Endothelial cell of umbilical vein (primary cell): ENCODE measurements around the gene SPRING1. TPM values are rescaled to one million over a fixed set of nuclear protein-coding genes. Genes with fewer than 3 reads are reported as not detected.

Experiments used
- BruUV-seq: library from RNA; stranded (reverse); fragments of 400-500 nt; replicated peaks from 2 replicates; lab custom pipeline; 2021; lab: Mats Ljungman, UMichigan
- CTCF ChIA-PET: fragments of 300-600, 350-600 bp; sonication (Branson Sonifier 250); formaldehyde crosslinking; loops from one replicate; lab custom pipeline; 2021; ENCODE audit warnings: antibody characterized with exemption, inconsistent platforms; lab: Charles Lee
- POLR2A ChIA-PET: fragments of 300-600, 350-600 bp; sonication (Branson Sonifier 250); formaldehyde crosslinking; loops from one replicate; lab custom pipeline; 2021; ENCODE audit warnings: antibody characterized with exemption, inconsistent platforms; lab: Charles Lee
- DNase-seq: peaks from one replicate; pipeline ENCODE4 v3.0.0-alpha.2; 2011; ENCODE audit warnings: low read depth, low spot score
- FAIRE-seq: peaks from 2 replicates; lab custom pipeline; 2011; peaks lifted over from hg19 to GRCh38; lab: Jason Lieb, UNC
- H2AFZ ChIP-seq: 2 replicates; pipeline ENCODE4 v1.6.0; 2012; ENCODE audit warnings: low read depth, low read length, control low read depth, inconsistent platforms
- H3K27ac ChIP-seq: 2 replicates; pipeline ENCODE4 v1.5.1; 2011; ENCODE audit warnings: low read depth, mild to moderate bottlenecking, control low read depth, low read length, moderate library complexity; ENCODE audit not compliant: insufficient read depth
- H3K27me3 ChIP-seq, 2 experiments: 2 replicates each; pipeline versions ENCODE4 v1.6.0 to v1.6.1; 2011; ENCODE audit warnings: low read length in 2 of 2, mixed read lengths in 1 of 2; ENCODE audit not compliant: control insufficient read depth in 2 of 2, insufficient read depth in 2 of 2
- H3K36me3 ChIP-seq, 2 experiments: 2 replicates in 1 of 2; 3 replicates in 1 of 2; pipeline ENCODE4 v1.5.1; 2011; ENCODE audit warnings: low read length in 2 of 2, mild to moderate bottlenecking in 1 of 2, moderate library complexity in 1 of 2; ENCODE audit not compliant: control insufficient read depth in 2 of 2, insufficient read depth in 2 of 2; ENCODE audit errors: extremely low read depth in 1 of 2
- H3K4me1 ChIP-seq: 3 replicates; pipeline ENCODE4 v1.5.1; 2011; ENCODE audit warnings: mild to moderate bottlenecking, low read length; ENCODE audit not compliant: control insufficient read depth, insufficient read depth; ENCODE audit errors: extremely low read depth
- H3K4me2 ChIP-seq: 2 replicates; pipeline ENCODE4 v1.6.1; 2011; ENCODE audit warnings: low read length, control low read depth, mixed read lengths; ENCODE audit not compliant: insufficient read depth
- H3K4me3 ChIP-seq, 3 experiments: fragments of 200-600 bp in 1 of 3; sonication (generic), shearing (Covaris generic) in 1 of 3; replicated peaks in 1 of 3; 2 replicates each; pipeline ENCODE4 v1.5.1; 2011 to 2016; ENCODE audit warnings: control low read depth in 3 of 3, low read length in 3 of 3, mild to moderate bottlenecking in 2 of 3, inconsistent platforms in 1 of 3, low read depth in 1 of 3, moderate library complexity in 1 of 3; ENCODE audit not compliant: insufficient read depth in 1 of 3
- H3K79me2 ChIP-seq: 2 replicates; pipeline ENCODE4 v1.6.0; 2012; ENCODE audit warnings: low read length, inconsistent platforms; ENCODE audit not compliant: control insufficient read depth, insufficient read depth
- H3K9ac ChIP-seq: replicated peaks from 2 replicates; pipeline ENCODE3; 2011; ENCODE audit warnings: low read length, control low read depth; ENCODE audit not compliant: insufficient read depth; ENCODE audit errors: extremely low read depth
- H3K9me1 ChIP-seq: replicated peaks from 3 replicates; pipeline ENCODE4 v1.6.0; 2011; ENCODE audit warnings: mild to moderate bottlenecking, low read length; ENCODE audit not compliant: control insufficient read depth, insufficient read depth; ENCODE audit errors: extremely low read depth
- H3K9me3 ChIP-seq: replicated peaks from 2 replicates; pipeline ENCODE4 v1.5.1; 2012; ENCODE audit warnings: low read length, inconsistent platforms; ENCODE audit not compliant: control insufficient read depth, insufficient read depth
- H4K20me1 ChIP-seq: replicated peaks from 2 replicates; pipeline ENCODE3; 2011; ENCODE audit warnings: mild to moderate bottlenecking, low read length; ENCODE audit not compliant: control insufficient read depth, insufficient read depth; ENCODE audit errors: extremely low read depth
- CTCF ChIP-seq, 2 donors: IDR thresholded peaks; 1 replicate in 1 of 2; 2 replicates in 1 of 2; pipeline ENCODE4 v1.5.1; 2011; ENCODE audit warnings: low read length in 2 of 2, mild to moderate bottlenecking in 2 of 2, moderate library complexity in 2 of 2, control low read depth in 1 of 2, inconsistent platforms in 1 of 2, low read depth in 1 of 2; ENCODE audit not compliant: insufficient read depth in 1 of 2; ENCODE audit errors: extremely low read depth in 1 of 2
- EZH2 ChIP-seq: IDR thresholded peaks from 2 replicates; pipeline ENCODE4 v1.6.1; 2012; ENCODE audit warnings: borderline replicate concordance, low read depth, mild to moderate bottlenecking, moderate library complexity, low read length, inconsistent platforms; ENCODE audit not compliant: severe bottlenecking
- GATA2 ChIP-seq: IDR thresholded peaks from 2 replicates; pipeline ENCODE4 v1.7.0; 2011; ENCODE audit warnings: low read depth, mild to moderate bottlenecking, moderate library complexity, mixed read lengths, low read length; ENCODE audit not compliant: insufficient read length, insufficient read depth
- JUN ChIP-seq: IDR thresholded peaks from 2 replicates; pipeline ENCODE4 v1.6.1; 2011; ENCODE audit warnings: borderline replicate concordance, low read depth; ENCODE audit not compliant: insufficient read length, insufficient read depth
- MAX ChIP-seq: IDR thresholded peaks from 2 replicates; pipeline ENCODE4 v1.6.1; 2011; ENCODE audit not compliant: insufficient read depth, insufficient read length
- MYC ChIP-seq: IDR thresholded peaks from one replicate; pipeline ENCODE4 v1.6.1; 2011; ENCODE audit warnings: mild to moderate bottlenecking, low read depth, low read length
- POLR2AphosphoS5 ChIP-seq: IDR thresholded peaks from 2 replicates; pipeline ENCODE4 v1.6.1; 2012; ENCODE audit warnings: low read depth, mild to moderate bottlenecking, control low read depth, low read length, moderate library complexity; ENCODE audit not compliant: insufficient read depth
- dilution Hi-C: fragments of 300-500 bp; cut with MboI; formaldehyde crosslinking; loops from one replicate; pipeline ENCODE4 v1.15.0; 2019; ENCODE audit warnings: low sequenced_read_pairs; ENCODE audit not compliant: extremely low pct_ligation_motif_present
- intact Hi-C: fragments of 100-400 bp; cut with micrococcal nuclease; formaldehyde crosslinking; loops from one replicate; pipeline ENCODE4 v1.10.0; 2022
- polyA plus RNA-seq, 4 experiments: library from polyadenylated mRNA; depleted of rRNA in 3 of 4; stranded (reverse) in 3 of 4; unstranded in 1 of 4; fragments of >200 nt; gene quantifications; 2 replicates each; pipeline versions ENCODE4 v1.2.1 to v1.2.3, GENCODE V29; 2011 to 2012; ENCODE audit warnings: missing spikeins in 1 of 4
- total RNA-seq: library from RNA; stranded (reverse); gene quantifications from 2 replicates; pipeline ENCODE4 v1.2.3, GENCODE V29; 2021

Gene SPRING1
- total and polyA plus RNA-seq, 2 donors (not counting 3 experiments of a cell fraction or from before 2014, with no cell fraction given), result 17.5 to 40.4 TPM

- Histone ChIP-seq H3K79me2 (no peaks in the 10 kb centered on the region), H3K27me3 (no peaks in the 10 kb centered on the region), H3K4me1 (no peaks in the 10 kb centered on the region), H3K9me3 (no peaks in the 10 kb centered on the region), H3K27ac (no peak overlapping the region), H3K9ac (no peak overlapping the region), H3K4me2 (no peak overlapping the region), H4K20me1 (no peaks in the 10 kb centered on the region), H3K9me1 (no peaks in the 10 kb centered on the region), H2AFZ (no peak overlapping the region), H3K4me3 (no peak overlapping the region), H3K36me3 (no peaks in the 10 kb centered on the region)
- FAIRE-seq (no peak), DNase-seq (no peak)
- ChIA-PET CTCF (no interaction called here), POLR2A (no interaction called here)
- TF ChIP-seq CTCF (IDR thresholded peaks at IDR 0.05; ENCODE audit: extremely low read depth in 1 of 2, insufficient read depth in 1 of 2, low read depth in 1 of 2, low read length in 2 of 2), result no peak
- TF ChIP-seq MAX, result no peak
- TF ChIP-seq MYC, result no peak
- no peak for TF ChIP-seq GATA2
- TF ChIP-seq JUN, result no peak
- no peak for TF ChIP-seq EZH2
- no peak for TF ChIP-seq POLR2AphosphoS5
- dilution Hi-C loops, result no loop called here
- intact Hi-C loops, result no loop called here
- no TSS peak for BruUV-seq
These were observed 12.4 kb upstream of the SPRING1 start for GRCh38 chr12:116750298-116750697.
